Measurements from ENCODE around the gene POMGNT1. TPM values are rescaled to one million over a fixed set of nuclear protein-coding genes. Genes with fewer than 3 reads are reported as not detected.

Gene POMGNT1
- total and polyA plus RNA-seq, 2 donors (not counting 3 experiments of a cell fraction or from before 2014, with no cell fraction given): 64.4 to 67.5 TPM

DNA sequence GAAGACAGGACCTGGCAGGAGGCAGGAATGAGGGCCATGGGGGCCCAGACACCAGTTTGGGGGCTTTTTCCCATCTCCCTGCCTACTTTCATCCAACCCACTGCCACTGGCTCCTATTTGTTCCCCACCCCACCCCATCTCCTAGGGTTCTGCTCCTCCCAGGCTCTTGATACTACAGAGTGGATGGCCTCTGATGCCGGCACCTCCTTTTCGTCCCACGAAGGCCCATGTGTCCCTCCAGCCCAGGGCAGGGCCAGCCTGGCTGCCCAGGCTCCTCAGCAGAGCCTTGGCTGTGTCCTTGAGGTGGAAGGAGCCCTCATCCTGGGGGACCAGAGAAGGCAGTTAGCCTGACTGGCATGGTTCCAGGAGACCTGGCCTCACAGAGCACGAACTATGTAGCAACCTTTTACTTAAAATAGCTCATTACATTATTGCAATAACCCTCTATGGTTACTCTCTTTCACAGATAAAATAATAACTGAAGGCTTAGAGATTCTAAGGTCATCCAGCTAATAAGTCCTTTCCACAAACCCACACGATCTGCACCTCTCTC is 3.5 kb downstream of the POMGNT1 start:
- ChIA-PET CTCF (interaction anchor here (6.4 kb wide), 1 partner anchor 29 kb away, joined by 35 read pairs; no protein-coding TSS in a partner anchor), POLR2A (no interaction called here)
- H3K27ac ChIP-seq (ENCODE audit: insufficient read depth, low read depth, low read length): no peak overlapping the region
- no TSS peak for BruUV-seq (replicated peaks)
- no peaks in the 10 kb centered on the region for H4K20me1 ChIP-seq (replicated peaks; ENCODE audit: control insufficient read depth, extremely low read depth, insufficient read depth, low read length)
- H3K79me2 ChIP-seq (ENCODE audit: control insufficient read depth, insufficient read depth, low read length): no peaks in the 10 kb centered on the region
- no peaks in the 10 kb centered on the region for H3K9me1 ChIP-seq (replicated peaks; ENCODE audit: control insufficient read depth, extremely low read depth, insufficient read depth, low read length)
- H3K4me3 ChIP-seq (replicated peaks in 1 of 3; ENCODE audit: insufficient read depth in 1 of 3, low read depth in 1 of 3, low read length in 3 of 3): no peak overlapping the region
- no peak for DNase-seq (ENCODE audit: low read depth, low spot score)
- H3K4me2 ChIP-seq (ENCODE audit: insufficient read depth, low read length): no peak overlapping the region
- peaks cover 8% of the 10 kb centered on the region for H3K4me1 ChIP-seq (ENCODE audit: control insufficient read depth, extremely low read depth, insufficient read depth, low read length)
- no peak overlapping the region for H3K9ac ChIP-seq (replicated peaks; ENCODE audit: extremely low read depth, insufficient read depth, low read length)
- no peak overlapping the region for H2AFZ ChIP-seq (ENCODE audit: low read depth, low read length)
- dilution Hi-C loops (cut with MboI; ENCODE audit: extremely low pct_ligation_motif_present, low sequenced_read_pairs) (loop anchor here (25.0 kb wide), 1 partner anchor 157 kb away; no protein-coding TSS in a partner anchor), intact Hi-C loops (cut with micrococcal nuclease) (no loop called here)
- H3K9me3 ChIP-seq (replicated peaks; ENCODE audit: control insufficient read depth, insufficient read depth, low read length): no peaks in the 10 kb centered on the region
- peaks cover 0 to 24% of the 10 kb centered on the region in 2 experiments for H3K36me3 ChIP-seq (ENCODE audit: control insufficient read depth in 2 of 2, extremely low read depth in 1 of 2, insufficient read depth in 2 of 2, low read length in 2 of 2)
- TF ChIP-seq EZH2 (IDR thresholded peaks at IDR 0.05; ENCODE audit: borderline replicate concordance, low read depth, low read length, severe bottlenecking) (no peak), POLR2A (IDR thresholded peaks at IDR 0.05; ENCODE audit: low read depth, low read length) (no peak), POLR2AphosphoS5 (IDR thresholded peaks at IDR 0.05; ENCODE audit: insufficient read depth, low read depth, low read length) (no peak), GATA2 (IDR thresholded peaks at IDR 0.05; ENCODE audit: insufficient read depth, insufficient read length, low read depth, low read length) (no peak), MYC (IDR thresholded peaks at IDR 0.05; ENCODE audit: low read depth, low read length) (no peak)
- TF ChIP-seq, protein P1, sequence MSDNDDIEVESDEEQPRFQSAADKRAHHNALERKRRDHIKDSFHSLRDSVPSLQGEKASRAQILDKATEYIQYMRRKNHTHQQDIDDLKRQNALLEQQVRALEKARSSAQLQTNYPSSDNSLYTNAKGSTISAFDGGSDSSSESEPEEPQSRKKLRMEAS (IDR thresholded peaks at IDR 0.05; ENCODE audit: insufficient read depth, insufficient read length): no peak
- no peak for FAIRE-seq
- H3K27me3 ChIP-seq (ENCODE audit: control insufficient read depth in 2 of 2, insufficient read depth in 2 of 2, low read length in 2 of 2): no peaks in the 10 kb centered on the region

DNA sequence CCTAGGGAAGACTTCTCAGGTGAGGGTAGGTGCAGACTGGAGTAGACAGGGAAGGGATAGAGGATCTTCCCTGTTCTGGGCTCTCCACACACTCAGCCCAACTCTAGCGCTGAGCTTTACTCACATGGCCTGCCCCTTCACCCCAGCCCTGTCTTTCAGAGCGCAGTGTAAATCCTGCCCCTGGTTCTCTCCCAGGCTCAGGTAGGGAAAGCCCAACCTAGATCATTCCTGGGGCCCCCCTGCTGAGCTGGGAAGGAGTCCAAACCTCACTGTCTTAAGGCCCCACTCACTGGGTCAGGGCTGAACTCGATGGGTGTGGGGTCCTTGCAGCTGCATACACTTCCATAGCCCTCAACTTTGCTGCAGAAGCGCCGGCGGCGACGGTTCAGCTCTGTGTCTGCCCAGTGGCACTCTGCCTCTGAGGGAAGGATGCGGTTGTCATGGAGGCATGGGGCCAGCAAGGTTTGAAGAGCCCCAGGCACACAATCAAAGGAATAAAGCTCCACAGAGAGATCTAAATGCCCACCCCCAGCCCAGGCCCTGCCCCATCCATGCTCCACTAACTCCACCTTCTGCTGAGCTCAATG is 4.2 kb downstream of the POMGNT1 start:
- dilution Hi-C loops (cut with MboI; ENCODE audit: extremely low pct_ligation_motif_present, low sequenced_read_pairs): loop anchor here (25.0 kb wide), 1 partner anchor 157 kb away; no protein-coding TSS in a partner anchor
- no TSS peak for BruUV-seq (replicated peaks)
- intact Hi-C loops (cut with micrococcal nuclease): no loop called here
- H3K27me3 ChIP-seq (ENCODE audit: control insufficient read depth in 2 of 2, insufficient read depth in 2 of 2, low read length in 2 of 2): no peaks in the 10 kb centered on the region
- DNase-seq (ENCODE audit: low read depth, low spot score): no peak
- H3K4me1 ChIP-seq (ENCODE audit: control insufficient read depth, extremely low read depth, insufficient read depth, low read length): peaks cover 8% of the 10 kb centered on the region
- no peaks in the 10 kb centered on the region for H3K9me3 ChIP-seq (replicated peaks; ENCODE audit: control insufficient read depth, insufficient read depth, low read length)
- no peak for FAIRE-seq
- no peak overlapping the region for H3K9ac ChIP-seq (replicated peaks; ENCODE audit: extremely low read depth, insufficient read depth, low read length)
- no peaks in the 10 kb centered on the region for H4K20me1 ChIP-seq (replicated peaks; ENCODE audit: control insufficient read depth, extremely low read depth, insufficient read depth, low read length)
- H2AFZ ChIP-seq (ENCODE audit: low read depth, low read length): no peak overlapping the region
- peaks cover 0 to 26% of the 10 kb centered on the region in 2 experiments for H3K36me3 ChIP-seq (ENCODE audit: control insufficient read depth in 2 of 2, extremely low read depth in 1 of 2, insufficient read depth in 2 of 2, low read length in 2 of 2)
- H3K9me1 ChIP-seq (replicated peaks; ENCODE audit: control insufficient read depth, extremely low read depth, insufficient read depth, low read length): no peaks in the 10 kb centered on the region
- TF ChIP-seq, protein P2, sequence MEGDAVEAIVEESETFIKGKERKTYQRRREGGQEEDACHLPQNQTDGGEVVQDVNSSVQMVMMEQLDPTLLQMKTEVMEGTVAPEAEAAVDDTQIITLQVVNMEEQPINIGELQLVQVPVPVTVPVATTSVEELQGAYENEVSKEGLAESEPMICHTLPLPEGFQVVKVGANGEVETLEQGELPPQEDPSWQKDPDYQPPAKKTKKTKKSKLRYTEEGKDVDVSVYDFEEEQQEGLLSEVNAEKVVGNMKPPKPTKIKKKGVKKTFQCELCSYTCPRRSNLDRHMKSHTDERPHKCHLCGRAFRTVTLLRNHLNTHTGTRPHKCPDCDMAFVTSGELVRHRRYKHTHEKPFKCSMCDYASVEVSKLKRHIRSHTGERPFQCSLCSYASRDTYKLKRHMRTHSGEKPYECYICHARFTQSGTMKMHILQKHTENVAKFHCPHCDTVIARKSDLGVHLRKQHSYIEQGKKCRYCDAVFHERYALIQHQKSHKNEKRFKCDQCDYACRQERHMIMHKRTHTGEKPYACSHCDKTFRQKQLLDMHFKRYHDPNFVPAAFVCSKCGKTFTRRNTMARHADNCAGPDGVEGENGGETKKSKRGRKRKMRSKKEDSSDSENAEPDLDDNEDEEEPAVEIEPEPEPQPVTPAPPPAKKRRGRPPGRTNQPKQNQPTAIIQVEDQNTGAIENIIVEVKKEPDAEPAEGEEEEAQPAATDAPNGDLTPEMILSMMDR (IDR thresholded peaks at IDR 0.05; ENCODE audit: extremely low read depth in 1 of 2, insufficient read depth in 1 of 2, low read depth in 1 of 2, low read length in 2 of 2): no peak
- TF ChIP-seq MYC (IDR thresholded peaks at IDR 0.05; ENCODE audit: low read depth, low read length) (no peak), GATA2 (IDR thresholded peaks at IDR 0.05; ENCODE audit: insufficient read depth, insufficient read length, low read depth, low read length) (no peak), POLR2AphosphoS5 (IDR thresholded peaks at IDR 0.05; ENCODE audit: insufficient read depth, low read depth, low read length) (no peak), EZH2 (IDR thresholded peaks at IDR 0.05; ENCODE audit: borderline replicate concordance, low read depth, low read length, severe bottlenecking) (no peak), FOS (IDR thresholded peaks at IDR 0.05; ENCODE audit: borderline replicate concordance, insufficient read depth, low read length) (no peak)
- H3K4me3 ChIP-seq (replicated peaks in 1 of 3; ENCODE audit: insufficient read depth in 1 of 3, low read depth in 1 of 3, low read length in 3 of 3): no peak overlapping the region
- H3K79me2 ChIP-seq (ENCODE audit: control insufficient read depth, insufficient read depth, low read length): no peaks in the 10 kb centered on the region
- no peak overlapping the region for H3K4me2 ChIP-seq (ENCODE audit: insufficient read depth, low read length)
- ChIA-PET POLR2A (no interaction called here), CTCF (interaction anchor here (6.4 kb wide), 1 partner anchor 30 kb away, joined by 35 read pairs; no protein-coding TSS in a partner anchor)
- H3K27ac ChIP-seq (ENCODE audit: insufficient read depth, low read depth, low read length): no peak overlapping the region
